ENCODE results near the gene FBXO34.
"Not testable (repeated sequence)": the region's sequence is repeated elsewhere in the genome, so short reads cannot be mapped to it uniquely, and the experiment has no call there.

FBXO34 gene

GRCh38 chr14:55309761-55310365 is 38.6 kb downstream of the FBXO34 start:
- no peak for DNase-seq (ENCODE audit: low spot score)

GRCh38 chr14:55312379-55313030 is 41.3 kb downstream of the FBXO34 start:
- DNase-seq (ENCODE audit: low spot score): not testable (repeated sequence)

GRCh38 chr14:55313480-55313879 is 42.3 kb downstream of the FBXO34 start:
- DNase-seq (ENCODE audit: low spot score): no peak

GRCh38 chr14:55314449-55314848 is 43.2 kb downstream of the FBXO34 start:
- no peak for DNase-seq (ENCODE audit: low spot score)

GRCh38 chr14:55316564-55316963 is 45.3 kb downstream of the FBXO34 start:
- no peak for DNase-seq (ENCODE audit: low spot score)

GRCh38 chr14:55317542-55318306 is 46.5 kb downstream of the FBXO34 start:
- DNase-seq (ENCODE audit: low spot score): no peak

GRCh38 chr14:55318694-55319093 is 47.5 kb downstream of the FBXO34 start:
- no peak for DNase-seq (ENCODE audit: low spot score)

- no peak for DNase-seq (ENCODE audit: low spot score)
Measured at GRCh38 chr14:55323910-55324309, 52.7 kb downstream of the FBXO34 start.

GRCh38 chr14:55324812-55325211 is 53.6 kb downstream of the FBXO34 start:
- no peak for DNase-seq (ENCODE audit: low spot score)

- no peak for DNase-seq (ENCODE audit: low spot score)
Measured at GRCh38 chr14:55327179-55327578, 56.0 kb downstream of the FBXO34 start.

GRCh38 chr14:55328317-55328716 is 57.1 kb downstream of the FBXO34 start:
- peak; percentile 36 for DNase-seq (ENCODE audit: low spot score)

- DNase-seq (ENCODE audit: low spot score): no peak
Measured at GRCh38 chr14:55329999-55330710, 58.9 kb downstream of the FBXO34 start.

GRCh38 chr14:55332654-55333570 is 61.7 kb downstream of the FBXO34 start:
- DNase-seq (ENCODE audit: low spot score): no peak

GRCh38 chr14:55333711-55334485 is 62.7 kb downstream of the FBXO34 start:
- DNase-seq (ENCODE audit: low spot score): no peak

- peak; percentile 23 for DNase-seq (ENCODE audit: low spot score)
Measured at GRCh38 chr14:55336162-55336561, 64.9 kb downstream of the FBXO34 start.

- DNase-seq (ENCODE audit: low spot score): no peak
Measured at GRCh38 chr14:55336691-55337090, 65.5 kb downstream of the FBXO34 start.

GRCh38 chr14:55339770-55340169 is 68.5 kb downstream of the FBXO34 start:
- DNase-seq (ENCODE audit: low spot score): no peak

- DNase-seq (ENCODE audit: low spot score): no peak
Measured at GRCh38 chr14:55340482-55340881, 69.3 kb downstream of the FBXO34 start.

- DNase-seq (ENCODE audit: low spot score): no peak
Measured at GRCh38 chr14:55341781-55342180, 70.6 kb downstream of the FBXO34 start.

- not testable (repeated sequence) for DNase-seq (ENCODE audit: low spot score)
Measured at GRCh38 chr14:55344582-55345163, 73.5 kb downstream of the FBXO34 start.
